ENCODE data around the gene HSPA12B. TPM values are rescaled to one million over a fixed set of nuclear protein-coding genes. Genes with fewer than 3 reads are reported as not detected.

The HSPA12B gene
- total and polyA plus RNA-seq, 2 of the 13 experiments (the other 11 are each of a cell fraction or from before 2014, with no cell fraction given): 0.01 TPM; not detected in 1

- FAIRE-seq (no peak), ATAC-seq (no peak), DNase-seq (ENCODE audit: low spot score) (no peak)
- intact Hi-C loops (cut with micrococcal nuclease; ENCODE audit: unreplicated experiment): no loop called here
- Histone ChIP-seq H3K4me2 (ENCODE audit: low read depth, low read length) (peak overlapping the region; percentile 97), H2AFZ (ENCODE audit: low read length) (no peak overlapping the region), H3K4me1 (ENCODE audit: insufficient read depth, low read length) (peaks cover 54% of the 10 kb centered on the region), H3K9me3 (ENCODE audit: low read length) (no peaks in the 10 kb centered on the region), H3K9ac (ENCODE audit: insufficient read depth, low read depth, low read length) (no peak overlapping the region), H4K20me1 (ENCODE audit: insufficient read depth, low read length) (no peaks in the 10 kb centered on the region), H3K4me3 (replicated peaks in 1 of 3; ENCODE audit: insufficient read depth in 1 of 3, low read depth in 2 of 3, low read length in 3 of 3) (no peak overlapping the region), H3K79me2 (ENCODE audit: insufficient read depth, low read length) (peaks cover 20% of the 10 kb centered on the region), H3K27ac (ENCODE audit: extremely low read length, insufficient read depth, low read length) (no peak overlapping the region), H3K27me3 (ENCODE audit: control insufficient read depth in 1 of 2, insufficient read depth in 2 of 2, low read length in 2 of 2) (no peaks in the 10 kb centered on the region; a peak in 1 of 5 replicates), H3K36me3 (replicated peaks in 1 of 2; ENCODE audit: control insufficient read depth in 1 of 2, insufficient read depth in 2 of 2, low read length in 2 of 2) (0 out of 5 replicates have a peak, but pooled peaks cover 0 to 4% of the 10 kb centered on the region in 2 experiments)
- 76% methylated on average over 25 of the region's 25 CpGs for WGBS (ENCODE audit: low lambda C conversion rate)
- in situ Hi-C loops (cut with HindIII; ENCODE audit: extremely low pct_ligation_motif_present, low pct_unique_long_range_greater_than_20kb): no loop called here
- CTCF ChIA-PET (ENCODE audit: low intra/inter-chr PET ratio, low total read pairs): interaction anchor here (1.4 kb wide), 1 partner anchor 23 kb away, joined by 3 read pairs; no protein-coding TSS in a partner anchor
- POLR2A ChIA-PET: interaction anchor here (1.4 to 3.1 kb wide), 4 partner anchors 8 to 27 kb away, joined by 4 to 31 read pairs (median 8); partner anchors contain the start of genes ADISSP, AP5S1 and CENPB
- TF ChIP-seq CHCHD3 (CRISPR knock-in tag; IDR thresholded peaks at IDR 0.05): 0 out of 2 replicates have a peak, but pooled peaks have one; percentile 24
- 0 out of 2 replicates have a peak, but pooled peaks have one; percentile 33 for TF ChIP-seq ZNF44 (CRISPR knock-in tag; IDR thresholded peaks at IDR 0.05)
- TF ChIP-seq, protein P1, sequence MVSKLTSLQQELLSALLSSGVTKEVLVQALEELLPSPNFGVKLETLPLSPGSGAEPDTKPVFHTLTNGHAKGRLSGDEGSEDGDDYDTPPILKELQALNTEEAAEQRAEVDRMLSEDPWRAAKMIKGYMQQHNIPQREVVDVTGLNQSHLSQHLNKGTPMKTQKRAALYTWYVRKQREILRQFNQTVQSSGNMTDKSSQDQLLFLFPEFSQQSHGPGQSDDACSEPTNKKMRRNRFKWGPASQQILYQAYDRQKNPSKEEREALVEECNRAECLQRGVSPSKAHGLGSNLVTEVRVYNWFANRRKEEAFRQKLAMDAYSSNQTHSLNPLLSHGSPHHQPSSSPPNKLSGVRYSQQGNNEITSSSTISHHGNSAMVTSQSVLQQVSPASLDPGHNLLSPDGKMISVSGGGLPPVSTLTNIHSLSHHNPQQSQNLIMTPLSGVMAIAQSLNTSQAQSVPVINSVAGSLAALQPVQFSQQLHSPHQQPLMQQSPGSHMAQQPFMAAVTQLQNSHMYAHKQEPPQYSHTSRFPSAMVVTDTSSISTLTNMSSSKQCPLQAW (CRISPR knock-in tag; IDR thresholded peaks at IDR 0.05): peak; percentile 32; the same call in 1 of the 2 replicates
- TF ChIP-seq NRL (CRISPR knock-in tag; IDR thresholded peaks at IDR 0.05; ENCODE audit: borderline replicate concordance): 0 out of 2 replicates have a peak, but pooled peaks have one; percentile 29
- TF ChIP-seq ZNF572 (CRISPR knock-in tag; IDR thresholded peaks at IDR 0.05): 0 out of 2 replicates have a peak, but pooled peaks have one; percentile 79
- no peak for TF ChIP-seq ZNF790 (CRISPR knock-in tag; IDR thresholded peaks at IDR 0.05; ENCODE audit: borderline replicate concordance)
- TF ChIP-seq NFATC3 (CRISPR knock-in tag; IDR thresholded peaks at IDR 0.05): 0 out of 2 replicates have a peak, but pooled peaks have one; percentile 35
- no peak for TF ChIP-seq EZH2 (conservative IDR thresholded peaks at IDR 0.05; ENCODE audit: low read depth, low read length)
- TF ChIP-seq ZNF556 (CRISPR knock-in tag; IDR thresholded peaks at IDR 0.05; ENCODE audit: borderline replicate concordance): no peak
- peak; percentile 35; the same call in 1 of the 2 replicates for TF ChIP-seq ZNF460 (CRISPR knock-in tag; IDR thresholded peaks at IDR 0.05; ENCODE audit: borderline replicate concordance)
- BruUV-seq (replicated peaks): no TSS peak
These were observed 62.4 kb downstream of the HSPA12B start for GRCh38 chr20:3794701-3795420.

All from HepG2 (cell line).